IMR-90 (cell line): ENCODE results near the gene CPA5. TPM values are rescaled to one million over a fixed set of nuclear protein-coding genes. Genes with fewer than 3 reads are reported as not detected.

Source experiments
- ATAC-seq: fragments of 200-7000 bp; cut with Tn5 transposase; 2 replicates; pipeline ENCODE4 v1.9.1; 2020; ENCODE audit warnings: low read depth, mild to moderate bottlenecking, moderate library complexity
- BruUV-seq: library from RNA; stranded (reverse); fragments of 400-500 nt; replicated peaks from 2 replicates; lab custom pipeline; 2021; lab: Mats Ljungman, UMichigan
- CTCF ChIA-PET: fragments of 300-600 bp; formaldehyde crosslinking; extraction: SDS; loops from one replicate; lab custom pipeline; 2021; ENCODE audit warnings: antibody characterized with exemption; lab: Yijun Ruan, JAX
- POLR2A ChIA-PET: fragments of 300-600 bp; sonication (Branson Sonifier 250); formaldehyde crosslinking; loops from one replicate; lab custom pipeline; 2022; ENCODE audit warnings: antibody characterized with exemption; ENCODE audit not compliant: unreplicated experiment; lab: Charles Lee
- DNase-seq: peaks from one replicate; pipeline ENCODE4 v3.0.0; 2013
- H2AFZ ChIP-seq: replicated peaks from 2 replicates; pipeline ENCODE3; 2013; ENCODE audit warnings: low read length, mild to moderate bottlenecking; ENCODE audit not compliant: poor library complexity
- H2AK5ac ChIP-seq: 2 replicates; pipeline ENCODE4 v1.6.1; 2013; ENCODE audit warnings: low read depth, low read length, inconsistent platforms
- H2AK9ac ChIP-seq: replicated peaks from 2 replicates; pipeline ENCODE3; 2013; ENCODE audit warnings: mild to moderate bottlenecking, low read depth, low read length, moderate library complexity; ENCODE audit not compliant: poor library complexity
- H2BK120ac ChIP-seq: 2 replicates; pipeline ENCODE4 v1.6.1; 2013; ENCODE audit warnings: low read depth, low read length, inconsistent platforms
- H2BK15ac ChIP-seq: 3 replicates; pipeline ENCODE4 v1.6.1; 2013; ENCODE audit warnings: low read depth, low read length, inconsistent platforms
- H2BK20ac ChIP-seq: 2 replicates; pipeline ENCODE4 v1.6.1; 2013; ENCODE audit warnings: low read depth, mild to moderate bottlenecking, inconsistent platforms, low read length, moderate library complexity
- H2BK5ac ChIP-seq: 2 replicates; pipeline ENCODE4 v1.6.1; 2013; ENCODE audit warnings: mild to moderate bottlenecking, low read depth, low read length, inconsistent platforms; ENCODE audit not compliant: poor library complexity, severe bottlenecking
- H3K14ac ChIP-seq: replicated peaks from 2 replicates; pipeline ENCODE4 v1.6.1; 2013; ENCODE audit warnings: low read depth, low read length, inconsistent platforms
- H3K18ac ChIP-seq: 2 replicates; pipeline ENCODE4 v1.6.1; 2013; ENCODE audit warnings: low read depth, low read length, control low read depth
- H3K23ac ChIP-seq: 2 replicates; pipeline ENCODE4 v1.6.1; 2013; ENCODE audit warnings: low read depth, low read length, inconsistent platforms
- H3K27ac ChIP-seq: 2 replicates; pipeline ENCODE4 v1.5.1; 2013; ENCODE audit warnings: mild to moderate bottlenecking, control low read depth, low read length; ENCODE audit not compliant: insufficient read depth
- H3K27me3 ChIP-seq: 2 replicates; pipeline ENCODE4 v1.6.1; 2013; ENCODE audit warnings: low read length; ENCODE audit not compliant: control insufficient read depth, insufficient read depth
- H3K36me3 ChIP-seq: 2 replicates; pipeline ENCODE4 v1.6.1; 2013; ENCODE audit warnings: low read length, mixed read lengths; ENCODE audit not compliant: control insufficient read depth, insufficient read depth
- H3K4ac ChIP-seq: 2 replicates; pipeline ENCODE4 v1.6.1; 2013; ENCODE audit warnings: low read depth, low read length, inconsistent platforms
- H3K4me1 ChIP-seq: 2 replicates; pipeline ENCODE4 v1.6.1; 2013; ENCODE audit warnings: low read length, mixed read lengths; ENCODE audit not compliant: control insufficient read depth, insufficient read depth
- H3K4me2 ChIP-seq: 2 replicates; pipeline ENCODE4 v1.6.1; 2013; ENCODE audit warnings: low read depth, mild to moderate bottlenecking, control low read depth, low read length, moderate library complexity
- H3K4me3 ChIP-seq: 2 replicates; pipeline ENCODE4 v1.5.1; 2013; ENCODE audit warnings: low read depth, mild to moderate bottlenecking, control low read depth, low read length, moderate library complexity; ENCODE audit not compliant: insufficient read depth
- H3K56ac ChIP-seq: 2 replicates; pipeline ENCODE4 v1.6.1; 2013; ENCODE audit warnings: low read length, inconsistent platforms; ENCODE audit not compliant: insufficient read depth; ENCODE audit errors: extremely low read depth
- H3K79me1 ChIP-seq, 2 experiments: 2 replicates each; pipeline ENCODE4 v1.6.1; 2013; ENCODE audit warnings: low read length in 2 of 2, inconsistent platforms in 1 of 2, low read depth in 1 of 2
- H3K9ac ChIP-seq: 2 replicates; pipeline ENCODE4 v1.6.1; 2013; ENCODE audit warnings: low read depth, low read length, control low read depth
- H3K9me1 ChIP-seq: 2 replicates; pipeline ENCODE4 v1.6.1; 2013; ENCODE audit warnings: low read length, inconsistent platforms; ENCODE audit not compliant: insufficient read depth
- H3K9me3 ChIP-seq: 2 replicates; pipeline ENCODE4 v1.6.1; 2013; ENCODE audit warnings: low read length; ENCODE audit not compliant: control insufficient read depth, insufficient read depth
- H4K20me1 ChIP-seq: 2 replicates; pipeline ENCODE4 v1.6.1; 2013; ENCODE audit warnings: low read length, inconsistent platforms; ENCODE audit not compliant: insufficient read depth
- H4K5ac ChIP-seq: 2 replicates; pipeline ENCODE4 v1.6.1; 2013; ENCODE audit warnings: mild to moderate bottlenecking, low read depth, low read length, control low read depth
- H4K8ac ChIP-seq, 2 experiments: 2 replicates each; pipeline ENCODE4 v1.6.1; 2013; ENCODE audit warnings: low read depth in 2 of 2, low read length in 2 of 2, control low read depth in 1 of 2, inconsistent platforms in 1 of 2
- H4K91ac ChIP-seq: 2 replicates; pipeline ENCODE4 v1.6.1; 2013; ENCODE audit warnings: low read depth, low read length, inconsistent platforms; ENCODE audit not compliant: insufficient read depth
- BHLHE40 ChIP-seq: fragments of 150-350 bp; IDR thresholded peaks from 2 replicates; pipeline ENCODE4 v1.6.1; 2016; ENCODE audit warnings: mild to moderate bottlenecking, low read depth, low read length
- CEBPB ChIP-seq: IDR thresholded peaks from 2 replicates; pipeline ENCODE4 v1.6.1; 2012; ENCODE audit warnings: low read depth, low read length, improper control_type of control experiment
- ELK1 ChIP-seq: fragments of 150-350 bp; IDR thresholded peaks from 2 replicates; pipeline ENCODE4 v1.6.1; 2016; ENCODE audit warnings: low read depth, mild to moderate bottlenecking, low read length, moderate library complexity, borderline replicate concordance
- FOS ChIP-seq: fragments of 150-350 bp; IDR thresholded peaks from 2 replicates; pipeline ENCODE4 v1.6.1; 2016; ENCODE audit warnings: low read depth, low read length
- MAFK ChIP-seq: IDR thresholded peaks from 2 replicates; pipeline ENCODE4 v1.6.1; 2012; ENCODE audit warnings: low read depth, low read length, improper control_type of control experiment
- MAZ ChIP-seq: IDR thresholded peaks from 2 replicates; pipeline ENCODE4 v1.6.1; 2012; ENCODE audit warnings: low read depth, mild to moderate bottlenecking, low read length, improper control_type of control experiment, moderate library complexity, borderline replicate concordance
- MXI1 ChIP-seq: IDR thresholded peaks from 2 replicates; pipeline ENCODE4 v1.6.1; 2012; ENCODE audit warnings: low read depth, mild to moderate bottlenecking, low read length, moderate library complexity, borderline replicate concordance
- NFE2L2 ChIP-seq: fragments of 150-350 bp; IDR thresholded peaks from 2 replicates; pipeline ENCODE4 v1.6.1; 2016; ENCODE audit warnings: low read depth, mild to moderate bottlenecking, low read length
- RAD21 ChIP-seq: IDR thresholded peaks from 2 replicates; pipeline ENCODE4 v1.6.1; 2012; ENCODE audit warnings: low read length, improper control_type of control experiment
- RCOR1 ChIP-seq: IDR thresholded peaks from 2 replicates; pipeline ENCODE4 v1.6.1; 2012; ENCODE audit warnings: mild to moderate bottlenecking, low read length, improper control_type of control experiment; ENCODE audit not compliant: insufficient replicate concordance
- RFX5 ChIP-seq: IDR thresholded peaks from 2 replicates; pipeline ENCODE4 v1.8.0; 2012; ENCODE audit warnings: low read depth, mild to moderate bottlenecking, low read length, moderate library complexity
- WGBS, 2 experiments: methylation state at CpG; one replicate each; pipeline versions ENCODE4 v1.1.5 to v1.1.7; 2013; ENCODE audit warnings: missing lambda C conversion rate in 2 of 2; ENCODE audit not compliant: insufficient read length in 1 of 2; ENCODE audit errors: extremely low coverage in 2 of 2; 5-methylcytosine and 5-hydroxymethylcytosine counted together
- dilution Hi-C: fragments of 300-500 bp; cut with HindIII; formaldehyde crosslinking; loops from one replicate; pipeline ENCODE4 v1.14.3; 2018; ENCODE audit warnings: low sequenced_read_pairs; ENCODE audit not compliant: unreplicated experiment
- in situ Hi-C: fragments of 300-500 bp; cut with MboI; formaldehyde crosslinking; loops from 3 replicates; pipeline ENCODE4 v1.14.3; 2019; ENCODE audit warnings: low sequenced_read_pairs, inconsistent platforms, mixed read lengths
- intact Hi-C: fragments of 100-400 bp; cut with micrococcal nuclease; formaldehyde crosslinking; loops from 2 replicates; pipeline ENCODE4 v1.10.0; 2022
- polyA plus RNA-seq, 3 experiments: library from polyadenylated mRNA; depleted of rRNA; stranded (reverse); fragments of >200 nt; gene quantifications; 2 replicates each; pipeline ENCODE4 v1.2.3, GENCODE V29; 2012; ENCODE audit warnings: low replicate concordance in 1 of 3
- total RNA-seq: library from RNA; depleted of rRNA; stranded (reverse); fragments of >200 nt; gene quantifications from 2 replicates; pipeline ENCODE4 v1.2.3, GENCODE V29; 2012
- TF ChIP-seq, protein P1 (sequence below): conservative IDR thresholded peaks from 2 replicates; pipeline ENCODE4 v1.5.1; 2012; ENCODE audit warnings: mild to moderate bottlenecking, low read depth, low read length, improper control_type of control experiment

The CPA5 gene
- total and polyA plus RNA-seq, 2 of the 4 experiments (the other 2 are of a cell fraction) = under 0.01 to 0.86 TPM

- no peak for TF ChIP-seq MAFK
These were observed 52.6 kb downstream of the CPA5 start (continued) for GRCh38 chr7:130397051-130397757.

GRCh38 chr7:130397758-130398073 is 53.1 kb downstream of the CPA5 start:
- Histone ChIP-seq H3K79me1 (no peaks in the 10 kb centered on the region), H4K20me1 (no peaks in the 10 kb centered on the region), H2BK5ac (no peak overlapping the region), H3K4ac (no peak overlapping the region; the same call in 1 of the 2 replicates), H3K18ac (peak overlapping the region; percentile 4; the same call in 1 of the 2 replicates), H3K27me3 (no peaks in the 10 kb centered on the region), H3K14ac (no peak overlapping the region), H2AFZ (no peak overlapping the region), H2BK15ac (no peak overlapping the region), H3K9me1 (peaks cover 11% of the 10 kb centered on the region; the same call in 1 of the 2 replicates), H3K4me1 (peaks cover 15% of the 10 kb centered on the region), H4K91ac (no peak overlapping the region), H4K8ac (peak overlapping the region in 1 of 2 experiments; percentile 39; a peak in 1 of 4 replicates), H2BK120ac (no peak overlapping the region), H3K36me3 (peaks cover 8% of the 10 kb centered on the region), H3K9me3 (no peaks in the 10 kb centered on the region), H2BK20ac (no peak overlapping the region), H2AK9ac (no peak overlapping the region), H3K27ac (no peak overlapping the region), H3K56ac (no peak overlapping the region), H3K23ac (no peak overlapping the region), H3K4me3 (no peak overlapping the region), H3K9ac (no peak overlapping the region), H3K4me2 (no peak overlapping the region), H2AK5ac (no peak overlapping the region), H4K5ac (no peak overlapping the region)
- ATAC-seq = no peak
- ChIA-PET CTCF (interaction anchor here (0.6 kb wide), 1 partner anchor 76 kb away, joined by 3 read pairs; no protein-coding TSS in a partner anchor), POLR2A (no interaction called here)
- BruUV-seq = TSS peak; percentile 47
- intact Hi-C loops = loop anchor here (10.0 kb wide), 1 partner anchor 323 kb away; the partner anchor contains the start of gene KLHDC10
- WGBS, 2 experiments = no CpG with 5 or more reads among the region's 3 CpGs
- dilution Hi-C loops = no loop called here
- in situ Hi-C loops = no loop called here
- DNase-seq = no peak
- TF ChIP-seq MAZ (no peak), RFX5 (no peak), RAD21 (no peak), CEBPB (no peak), ELK1 (no peak), MXI1 (no peak), NFE2L2 (no peak), RCOR1 (no peak), FOS (no peak), BHLHE40 (no peak), MAFK (no peak)
- TF ChIP-seq, protein P1, sequence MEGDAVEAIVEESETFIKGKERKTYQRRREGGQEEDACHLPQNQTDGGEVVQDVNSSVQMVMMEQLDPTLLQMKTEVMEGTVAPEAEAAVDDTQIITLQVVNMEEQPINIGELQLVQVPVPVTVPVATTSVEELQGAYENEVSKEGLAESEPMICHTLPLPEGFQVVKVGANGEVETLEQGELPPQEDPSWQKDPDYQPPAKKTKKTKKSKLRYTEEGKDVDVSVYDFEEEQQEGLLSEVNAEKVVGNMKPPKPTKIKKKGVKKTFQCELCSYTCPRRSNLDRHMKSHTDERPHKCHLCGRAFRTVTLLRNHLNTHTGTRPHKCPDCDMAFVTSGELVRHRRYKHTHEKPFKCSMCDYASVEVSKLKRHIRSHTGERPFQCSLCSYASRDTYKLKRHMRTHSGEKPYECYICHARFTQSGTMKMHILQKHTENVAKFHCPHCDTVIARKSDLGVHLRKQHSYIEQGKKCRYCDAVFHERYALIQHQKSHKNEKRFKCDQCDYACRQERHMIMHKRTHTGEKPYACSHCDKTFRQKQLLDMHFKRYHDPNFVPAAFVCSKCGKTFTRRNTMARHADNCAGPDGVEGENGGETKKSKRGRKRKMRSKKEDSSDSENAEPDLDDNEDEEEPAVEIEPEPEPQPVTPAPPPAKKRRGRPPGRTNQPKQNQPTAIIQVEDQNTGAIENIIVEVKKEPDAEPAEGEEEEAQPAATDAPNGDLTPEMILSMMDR = no peak
